ENCODE results near the gene CYP2J2.

The CYP2J2 gene

GRCh38 chr1:59878370-59878769 lies 48.2 kb downstream of the CYP2J2 start:
- H3K9me3 ChIP-seq: no peaks in the 10 kb centered on the region
- no peaks in the 10 kb centered on the region for H3K36me3 ChIP-seq
- no peaks in the 10 kb centered on the region for H3K27me3 ChIP-seq
- no peaks in the 10 kb centered on the region for H3K4me1 ChIP-seq (ENCODE audit: control insufficient read depth in 1 of 2, insufficient read depth in 1 of 2, low read depth in 1 of 2, low read length in 1 of 2)
- no peak overlapping the region for H3K4me3 ChIP-seq (ENCODE audit: low read depth in 1 of 2, low read length in 1 of 2)
- H3K27ac ChIP-seq: no peak overlapping the region
- TF ChIP-seq CTCF (IDR thresholded peaks at IDR 0.05): no peak

- no peaks in the 10 kb centered on the region for H3K36me3 ChIP-seq
- TF ChIP-seq CTCF (IDR thresholded peaks at IDR 0.05): no peak
- no peaks in the 10 kb centered on the region for H3K4me1 ChIP-seq (ENCODE audit: control insufficient read depth in 1 of 2, insufficient read depth in 1 of 2, low read depth in 1 of 2, low read length in 1 of 2)
- H3K9me3 ChIP-seq: no peaks in the 10 kb centered on the region
- no peaks in the 10 kb centered on the region for H3K27me3 ChIP-seq
- H3K27ac ChIP-seq: no peak overlapping the region
- H3K4me3 ChIP-seq (ENCODE audit: low read depth in 1 of 2, low read length in 1 of 2): no peak overlapping the region
Observed at GRCh38 chr1:59877108-59877682, 49.4 kb downstream of the CYP2J2 start.

- H3K27me3 ChIP-seq: no peaks in the 10 kb centered on the region
- H3K9me3 ChIP-seq: no peaks in the 10 kb centered on the region
- H3K36me3 ChIP-seq: no peaks in the 10 kb centered on the region
- H3K4me3 ChIP-seq (ENCODE audit: low read depth in 1 of 2, low read length in 1 of 2): no peak overlapping the region
- no peaks in the 10 kb centered on the region for H3K4me1 ChIP-seq (ENCODE audit: control insufficient read depth in 1 of 2, insufficient read depth in 1 of 2, low read depth in 1 of 2, low read length in 1 of 2)
- H3K27ac ChIP-seq: no peak overlapping the region
- no peak for TF ChIP-seq CTCF (IDR thresholded peaks at IDR 0.05)
Observed at GRCh38 chr1:59871746-59872145, 54.8 kb downstream of the CYP2J2 start.

GRCh38 chr1:59866462-59866861 lies 60.1 kb downstream of the CYP2J2 start:
- Histone ChIP-seq H3K9me3 (no peaks in the 10 kb centered on the region), H3K4me1 (ENCODE audit: control insufficient read depth in 1 of 2, insufficient read depth in 1 of 2, low read depth in 1 of 2, low read length in 1 of 2) (no peaks in the 10 kb centered on the region), H3K4me3 (ENCODE audit: low read depth in 1 of 2, low read length in 1 of 2) (no peak overlapping the region), H3K27ac (no peak overlapping the region), H3K27me3 (no peaks in the 10 kb centered on the region), H3K36me3 (no peaks in the 10 kb centered on the region)
- TF ChIP-seq CTCF (IDR thresholded peaks at IDR 0.05): no peak

GRCh38 chr1:59857679-59858354 lies 68.8 kb downstream of the CYP2J2 start:
- no peak overlapping the region for H3K4me3 ChIP-seq (ENCODE audit: low read depth in 1 of 2, low read length in 1 of 2)
- no peaks in the 10 kb centered on the region for H3K9me3 ChIP-seq
- H3K27ac ChIP-seq: no peak overlapping the region
- H3K4me1 ChIP-seq (ENCODE audit: control insufficient read depth in 1 of 2, insufficient read depth in 1 of 2, low read depth in 1 of 2, low read length in 1 of 2): no peaks in the 10 kb centered on the region
- no peak for TF ChIP-seq CTCF (IDR thresholded peaks at IDR 0.05)
- H3K27me3 ChIP-seq: no peaks in the 10 kb centered on the region
- no peaks in the 10 kb centered on the region for H3K36me3 ChIP-seq
